Coronary artery (tissue), 2 donors: ENCODE measurements around the gene COL18A1.

Source experiments
- DNase-seq: peaks from one replicate; pipeline ENCODE4 v3.0.0-alpha.2; 2017; ENCODE audit warnings: low spot score
- H3K27ac ChIP-seq, 2 donors: fragments of 200-600 bp; sonication (generic); one replicate each; pipeline ENCODE4 v1.5.1; 2016 to 2019
- H3K4me3 ChIP-seq: fragments of 200-600 bp; sonication (generic); 2 replicates; pipeline ENCODE4 v1.5.1; 2016; ENCODE audit warnings: mild to moderate bottlenecking, moderate library complexity
- CTCF ChIP-seq: fragments of 200-600 bp; sonication (generic); IDR thresholded peaks from one replicate; pipeline ENCODE4 v1.5.1; 2019; ENCODE audit warnings: antibody characterized with exemption

The COL18A1 gene

DNA sequence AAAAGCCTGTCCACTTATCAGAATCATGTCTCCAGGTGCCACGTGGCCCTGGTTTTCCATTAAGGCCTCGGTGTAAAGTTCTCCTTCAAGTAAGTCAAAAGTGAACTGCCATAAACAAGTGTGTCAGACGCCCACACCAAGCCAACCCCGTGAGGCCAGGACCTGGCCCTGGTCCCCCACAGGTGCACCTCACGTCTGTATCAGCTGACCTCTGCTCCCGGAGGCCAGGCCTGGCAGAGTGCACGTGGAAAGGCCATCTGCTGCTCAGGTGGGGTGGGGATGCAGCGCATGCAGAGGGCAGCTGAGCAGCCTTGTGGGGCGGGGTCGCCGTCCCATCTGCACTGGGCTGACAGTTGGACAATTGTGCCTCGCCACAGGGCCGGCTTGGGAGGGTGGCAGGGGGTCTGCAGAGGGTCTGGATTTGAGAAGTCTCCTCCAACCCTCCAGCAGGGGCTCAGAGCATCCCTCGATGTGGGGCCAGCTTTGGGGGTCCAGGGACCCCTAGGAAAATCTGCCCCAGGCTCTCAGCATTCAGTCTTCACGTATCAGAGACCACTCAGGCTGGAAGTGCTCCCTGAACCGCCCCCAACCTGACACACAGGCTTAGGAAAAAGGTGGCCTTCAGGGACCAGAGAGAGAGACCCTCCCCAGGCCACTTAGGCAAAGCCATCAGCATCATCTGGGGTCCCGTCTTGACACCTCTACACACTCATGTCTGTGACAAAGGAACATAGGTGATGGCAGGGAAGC is 134.3 kb downstream of the COL18A1 start:
- Histone ChIP-seq H3K27ac (no peak overlapping the region), H3K4me3 (no peak overlapping the region)
- DNase-seq, result peak; percentile 72
- no peak for TF ChIP-seq CTCF

GRCh38 chr21:45539796-45540600 is 135.0 kb downstream of the COL18A1 start:
- peak; percentile 69 for DNase-seq
- H3K4me3 ChIP-seq, result no peak overlapping the region
- TF ChIP-seq CTCF, result no peak
- no peak overlapping the region for H3K27ac ChIP-seq

- H3K4me3 ChIP-seq, result no peak overlapping the region
- no peak overlapping the region for H3K27ac ChIP-seq
- TF ChIP-seq CTCF, result no peak
- DNase-seq, result peak; percentile 64
Measured at GRCh38 chr21:45540601-45540970, 135.6 kb downstream of the COL18A1 start.

GRCh38 chr21:45541221-45542039 is 136.5 kb downstream of the COL18A1 start:
- Histone ChIP-seq H3K4me3 (peak overlapping the region; percentile 80), H3K27ac (peak overlapping the region in 1 of 2 donors; percentile 66)
- peak; percentile 80 for DNase-seq
- no peak for TF ChIP-seq CTCF

DNA sequence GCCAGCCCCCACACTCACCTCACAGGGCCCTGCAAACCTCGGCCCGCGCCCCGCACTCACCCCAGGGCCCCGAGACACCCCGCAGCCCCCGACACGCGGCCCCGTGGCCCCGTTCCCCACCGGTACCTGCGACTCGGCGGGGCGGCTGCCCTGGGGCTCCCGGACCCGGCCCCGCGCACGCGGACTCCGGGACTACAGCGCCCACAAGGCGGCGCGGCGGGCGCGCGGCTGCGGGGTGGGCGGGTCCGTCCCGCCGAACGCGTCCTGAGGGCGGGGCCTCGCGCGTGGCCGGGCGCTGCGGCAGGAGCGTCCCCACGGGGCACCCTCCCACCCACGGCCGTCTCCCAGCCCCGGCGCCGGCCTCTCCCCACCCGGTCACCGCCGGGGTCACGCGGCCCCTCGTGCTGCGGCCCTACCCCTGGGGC is 137.3 kb downstream of the COL18A1 start, which contains the start of gene SLC19A1:
Gene SLC19A1 (minus strand): TSS at position 199 of the 425 bp plus-strand sequence. CDS start 4,481 bp downstream, outside the sequence.
- DNase-seq, result peak; percentile 78
- H3K27ac ChIP-seq, result peak within 1 kb of the TSS in 1 of 2 donors; percentile 66

More for the DNA sequence above, 137.3 kb downstream of the COL18A1 start, which contains the start of gene SLC19A1:
- TF ChIP-seq CTCF, result no peak
- peak within 1 kb of the TSS; percentile 80 for H3K4me3 ChIP-seq
